ENCODE measurements around the gene GBGT1.
A peak's percentile ranks its signal among the peaks of the same experiment; 100 is the strongest.

The GBGT1 gene

DNA sequence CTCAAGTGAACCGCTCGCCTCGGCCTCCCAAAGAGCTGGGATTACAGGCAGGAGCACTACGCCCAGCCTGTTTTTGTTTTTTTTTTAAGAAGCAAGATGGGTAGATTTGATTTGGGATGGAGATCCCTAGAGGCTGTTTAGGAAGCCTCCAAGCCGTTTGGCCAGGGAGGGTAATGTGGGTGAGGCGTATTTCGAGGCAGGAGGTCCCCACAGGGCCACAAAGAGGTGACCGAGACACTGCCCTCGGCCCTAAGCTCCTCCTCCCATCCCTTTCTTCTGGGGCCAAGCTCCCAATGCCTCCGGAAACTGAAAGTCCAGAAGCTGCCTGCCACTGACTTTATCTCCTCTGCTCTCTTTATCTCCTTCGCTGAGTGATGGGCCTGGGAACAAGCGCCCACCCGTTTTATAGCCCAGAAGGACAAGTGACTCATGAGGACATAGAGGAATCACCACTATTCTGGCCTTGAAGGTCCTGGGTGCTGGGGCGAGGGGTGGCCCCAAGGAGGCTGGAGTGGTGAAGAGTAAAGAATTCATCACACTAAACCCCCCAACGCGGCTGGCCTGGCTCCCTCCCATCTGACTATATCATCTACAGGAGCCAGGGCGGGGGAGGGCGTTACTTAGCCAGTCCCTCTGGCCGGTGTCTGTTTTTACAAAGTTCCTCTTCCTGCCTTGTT lies 40.6 kb downstream of the GBGT1 start:
- H3K9me2 ChIP-seq (replicated peaks; ENCODE audit: insufficient read depth, low read length): no peaks in the 10 kb centered on the region
- H3K9me3 ChIP-seq (ENCODE audit: insufficient read depth, low read length): no peaks in the 10 kb centered on the region
- H4K20me1 ChIP-seq (ENCODE audit: low read depth, low read length): no peaks in the 10 kb centered on the region; the same call in 1 of the 2 replicates
- no peak overlapping the region for H3K9ac ChIP-seq (ENCODE audit: low read length)
- TF ChIP-seq EZH2phosphoT487 (conservative IDR thresholded peaks at IDR 0.05; ENCODE audit: low read length): no peak
- TF ChIP-seq, protein P1, sequence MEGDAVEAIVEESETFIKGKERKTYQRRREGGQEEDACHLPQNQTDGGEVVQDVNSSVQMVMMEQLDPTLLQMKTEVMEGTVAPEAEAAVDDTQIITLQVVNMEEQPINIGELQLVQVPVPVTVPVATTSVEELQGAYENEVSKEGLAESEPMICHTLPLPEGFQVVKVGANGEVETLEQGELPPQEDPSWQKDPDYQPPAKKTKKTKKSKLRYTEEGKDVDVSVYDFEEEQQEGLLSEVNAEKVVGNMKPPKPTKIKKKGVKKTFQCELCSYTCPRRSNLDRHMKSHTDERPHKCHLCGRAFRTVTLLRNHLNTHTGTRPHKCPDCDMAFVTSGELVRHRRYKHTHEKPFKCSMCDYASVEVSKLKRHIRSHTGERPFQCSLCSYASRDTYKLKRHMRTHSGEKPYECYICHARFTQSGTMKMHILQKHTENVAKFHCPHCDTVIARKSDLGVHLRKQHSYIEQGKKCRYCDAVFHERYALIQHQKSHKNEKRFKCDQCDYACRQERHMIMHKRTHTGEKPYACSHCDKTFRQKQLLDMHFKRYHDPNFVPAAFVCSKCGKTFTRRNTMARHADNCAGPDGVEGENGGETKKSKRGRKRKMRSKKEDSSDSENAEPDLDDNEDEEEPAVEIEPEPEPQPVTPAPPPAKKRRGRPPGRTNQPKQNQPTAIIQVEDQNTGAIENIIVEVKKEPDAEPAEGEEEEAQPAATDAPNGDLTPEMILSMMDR (IDR thresholded peaks at IDR 0.05; ENCODE audit: insufficient read depth, low read length, poor library complexity, severe bottlenecking): no peak
- H3K27me3 ChIP-seq (ENCODE audit: low read length): no peaks in the 10 kb centered on the region
- no peaks in the 10 kb centered on the region for H3K36me3 ChIP-seq (ENCODE audit: low read length)
- no peak overlapping the region for H2AFZ ChIP-seq (ENCODE audit: low read depth, low read length, severe bottlenecking)
- H3K4me2 ChIP-seq (ENCODE audit: low read depth, low read length, poor library complexity, severe bottlenecking): no peak overlapping the region
- no peak overlapping the region for H3K4me3 ChIP-seq (ENCODE audit: insufficient read depth, low read length, poor library complexity, severe bottlenecking)
- H3F3A ChIP-seq (ENCODE audit: insufficient read depth): peaks cover 6% of the 10 kb centered on the region; the same call in 1 of the 2 replicates
- H3K27ac ChIP-seq (ENCODE audit: low read depth, low read length): no peak overlapping the region
- H3K79me2 ChIP-seq (ENCODE audit: insufficient read depth, low read length): no peaks in the 10 kb centered on the region; the same call in 1 of the 2 replicates

DNA sequence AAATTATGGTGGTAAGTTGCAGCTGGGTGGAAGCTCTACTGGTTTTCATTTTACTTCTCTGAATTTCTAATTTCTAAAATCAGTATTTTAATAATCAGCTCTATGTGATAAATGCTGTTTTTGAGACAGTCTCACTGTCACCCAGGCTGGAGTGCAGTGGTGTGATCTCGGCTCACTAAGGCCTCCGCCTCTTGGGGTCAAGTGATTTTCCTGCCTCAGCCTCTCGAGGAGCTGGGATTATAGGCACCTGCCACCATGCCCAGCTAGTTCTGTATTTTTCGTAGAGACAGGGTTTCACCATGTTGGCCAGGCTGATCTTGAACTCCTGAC lies 41.1 kb downstream of the GBGT1 start:
- Histone ChIP-seq H3K27me3 (ENCODE audit: low read length) (no peaks in the 10 kb centered on the region), H3K79me2 (ENCODE audit: insufficient read depth, low read length) (no peaks in the 10 kb centered on the region; the same call in 1 of the 2 replicates), H3K9me3 (ENCODE audit: insufficient read depth, low read length) (no peaks in the 10 kb centered on the region), H3K27ac (ENCODE audit: low read depth, low read length) (no peak overlapping the region), H3F3A (ENCODE audit: insufficient read depth) (peaks cover 6% of the 10 kb centered on the region; the same call in 1 of the 2 replicates), H3K9ac (ENCODE audit: low read length) (no peak overlapping the region), H4K20me1 (ENCODE audit: low read depth, low read length) (no peaks in the 10 kb centered on the region; the same call in 1 of the 2 replicates), H3K4me2 (ENCODE audit: low read depth, low read length, poor library complexity, severe bottlenecking) (no peak overlapping the region), H3K4me3 (ENCODE audit: insufficient read depth, low read length, poor library complexity, severe bottlenecking) (no peak overlapping the region), H3K36me3 (ENCODE audit: low read length) (no peaks in the 10 kb centered on the region), H2AFZ (ENCODE audit: low read depth, low read length, severe bottlenecking) (no peak overlapping the region), H3K9me2 (replicated peaks; ENCODE audit: insufficient read depth, low read length) (no peaks in the 10 kb centered on the region)
- TF ChIP-seq EZH2phosphoT487 (conservative IDR thresholded peaks at IDR 0.05; ENCODE audit: low read length): no peak
- TF ChIP-seq, protein P1 (IDR thresholded peaks at IDR 0.05; ENCODE audit: insufficient read depth, low read length, poor library complexity, severe bottlenecking): no peak

DNA sequence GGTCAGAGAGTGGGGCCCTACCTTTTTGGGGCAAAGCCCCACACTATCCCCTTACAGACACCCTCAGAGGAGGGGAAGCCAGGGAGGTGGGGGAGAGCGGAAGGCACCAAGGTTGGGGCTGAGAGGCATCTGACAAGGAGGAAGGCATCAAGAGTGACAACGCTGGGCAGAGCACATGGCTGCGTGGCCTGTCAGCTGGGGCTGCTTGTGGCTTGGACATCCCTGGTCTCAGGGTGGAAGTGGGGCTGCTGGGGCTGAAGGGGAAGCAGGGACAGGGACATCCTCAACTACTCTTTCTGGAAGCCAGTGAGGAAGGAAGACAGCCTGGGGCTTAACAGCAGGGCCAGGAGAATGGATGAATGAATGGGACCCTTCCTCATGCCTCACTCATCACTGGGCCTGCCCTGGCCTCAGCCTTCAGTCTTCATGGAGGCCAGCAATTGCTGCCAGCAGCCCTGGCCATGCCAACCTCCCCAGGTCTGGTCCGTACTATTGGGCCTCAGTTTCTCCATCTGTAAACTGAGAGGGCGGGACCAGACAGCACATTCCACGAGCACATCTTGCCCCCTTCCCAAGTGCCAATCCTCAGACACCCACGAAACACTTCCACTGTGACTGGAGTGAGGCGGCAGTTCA lies 41.7 kb downstream of the GBGT1 start:
- peak overlapping the region; percentile 6; the same call in 1 of the 2 replicates for H3K27ac ChIP-seq (ENCODE audit: low read depth, low read length)
- no peaks in the 10 kb centered on the region; the same call in 1 of the 2 replicates for H4K20me1 ChIP-seq (ENCODE audit: low read depth, low read length)
- no peak overlapping the region for H3K9ac ChIP-seq (ENCODE audit: low read length)
- peak overlapping the region; percentile 50 for H3K4me2 ChIP-seq (ENCODE audit: low read depth, low read length, poor library complexity, severe bottlenecking)
- H3K79me2 ChIP-seq (ENCODE audit: insufficient read depth, low read length): no peaks in the 10 kb centered on the region; the same call in 1 of the 2 replicates
- no peak overlapping the region for H3K4me3 ChIP-seq (ENCODE audit: insufficient read depth, low read length, poor library complexity, severe bottlenecking)
- no peaks in the 10 kb centered on the region for H3K36me3 ChIP-seq (ENCODE audit: low read length)
- no peak overlapping the region for H2AFZ ChIP-seq (ENCODE audit: low read depth, low read length, severe bottlenecking)
- H3K27me3 ChIP-seq (ENCODE audit: low read length): no peaks in the 10 kb centered on the region
- TF ChIP-seq EZH2phosphoT487 (conservative IDR thresholded peaks at IDR 0.05; ENCODE audit: low read length): no peak
- TF ChIP-seq, protein P1 (IDR thresholded peaks at IDR 0.05; ENCODE audit: insufficient read depth, low read length, poor library complexity, severe bottlenecking): no peak
- no peaks in the 10 kb centered on the region for H3K9me3 ChIP-seq (ENCODE audit: insufficient read depth, low read length)
- H3K9me2 ChIP-seq (replicated peaks; ENCODE audit: insufficient read depth, low read length): no peaks in the 10 kb centered on the region
- peaks cover 6% of the 10 kb centered on the region; the same call in 1 of the 2 replicates for H3F3A ChIP-seq (ENCODE audit: insufficient read depth)

Measured in SU-DHL-6 (cell line).